GM12872 (cell line): ENCODE data around the gene GPC3.

Source experiments
- CTCF ChIP-seq: IDR thresholded peaks from 3 replicates; pipeline ENCODE4 v1.5.1; 2011; ENCODE audit warnings: low read depth, mild to moderate bottlenecking, low read length, moderate library complexity; ENCODE audit not compliant: insufficient read depth

Gene GPC3

GRCh38 chrX:133579631-133580030 is 405.8 kb downstream of the GPC3 start:
- TF ChIP-seq CTCF, result no peak

- TF ChIP-seq CTCF, result no peak
These were observed 408.5 kb downstream of the GPC3 start for GRCh38 chrX:133576876-133577275.

DNA sequence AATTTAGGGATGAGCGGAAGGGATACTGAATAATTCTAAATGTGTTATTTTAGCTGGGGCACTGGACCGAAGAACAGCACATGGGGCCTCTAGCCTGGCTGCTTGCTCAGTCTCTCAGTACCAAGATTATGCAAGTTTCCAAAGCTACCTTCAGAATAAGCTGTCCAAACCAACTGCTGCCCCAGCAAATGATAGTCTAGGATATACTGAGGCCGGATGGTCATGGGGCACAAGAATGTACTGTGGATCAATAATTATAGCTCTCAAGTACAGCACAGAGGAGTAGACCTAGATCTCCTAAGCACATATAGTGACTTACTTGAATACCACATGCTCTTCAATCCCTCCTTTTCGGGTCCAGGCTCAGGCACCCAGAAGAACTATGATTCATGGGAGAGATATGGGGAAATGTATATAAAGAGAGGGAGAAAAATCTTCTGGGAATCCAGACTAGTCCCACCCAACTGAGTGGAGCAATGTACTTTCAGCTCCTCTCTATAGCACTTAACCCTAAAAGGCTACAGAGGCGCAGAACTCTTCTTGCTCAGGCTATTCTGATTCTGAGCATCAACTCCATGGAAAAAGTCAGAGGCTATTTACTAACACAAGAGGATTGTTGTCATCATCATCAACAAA is 409.8 kb downstream of the GPC3 start:
- TF ChIP-seq CTCF, result no peak

DNA sequence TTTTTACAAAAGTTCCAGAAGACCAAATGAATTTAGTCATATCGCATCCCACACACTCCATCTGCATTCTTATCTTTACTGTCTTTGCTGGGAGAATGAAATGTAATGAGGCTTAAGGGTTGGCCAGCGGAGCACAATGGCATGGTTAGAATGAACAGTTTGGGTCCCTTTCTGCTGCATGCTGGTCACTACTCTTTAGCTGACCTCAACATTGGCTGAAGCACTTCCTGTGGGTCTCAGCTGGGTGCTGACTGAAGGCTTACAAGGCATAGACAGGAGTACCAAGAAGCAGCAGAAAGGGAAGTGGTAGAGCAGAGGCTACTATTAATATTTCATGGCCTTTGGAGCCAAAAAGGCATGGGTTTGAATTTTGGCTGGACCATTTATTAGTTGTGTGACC is 410.7 kb downstream of the GPC3 start:
- TF ChIP-seq CTCF, result no peak

DNA sequence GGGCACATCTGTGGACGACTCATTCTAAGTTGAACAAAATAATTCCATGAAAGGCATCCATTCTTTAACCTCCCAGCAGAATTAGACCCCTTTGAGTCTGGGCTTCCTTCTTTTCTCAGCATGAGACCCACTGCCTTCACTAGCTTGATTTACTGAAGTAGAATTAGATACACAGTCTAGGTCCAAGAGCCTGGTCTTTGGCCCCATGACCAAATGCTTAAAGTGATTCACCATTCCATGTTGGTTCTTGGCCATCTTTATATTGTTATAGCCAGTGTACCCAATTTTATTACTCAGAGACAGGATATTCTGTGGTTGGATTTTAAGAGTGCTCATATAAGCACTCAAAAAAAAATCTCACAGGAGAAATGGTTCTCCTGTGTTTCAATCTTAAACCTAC is 414.8 kb downstream of the GPC3 start:
- no peak for TF ChIP-seq CTCF

DNA sequence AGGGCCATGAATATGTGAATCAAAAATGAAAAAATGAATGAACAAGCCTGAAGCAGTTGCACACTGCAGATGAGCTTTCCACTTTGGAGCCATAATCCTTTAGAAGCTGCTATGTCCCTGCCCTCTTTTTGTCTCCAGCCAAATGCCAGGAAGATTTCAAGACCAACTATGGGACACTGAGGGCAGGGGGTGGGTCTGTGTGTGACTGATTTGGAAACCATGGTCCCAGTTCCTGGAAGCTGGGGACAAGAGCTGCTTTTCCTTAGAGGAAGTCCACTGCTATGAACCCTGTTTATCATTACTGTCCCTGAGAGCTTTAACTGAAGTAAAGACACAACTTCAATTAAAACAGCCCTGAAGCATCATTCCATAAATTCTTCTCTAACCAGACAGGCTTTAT is 416.2 kb downstream of the GPC3 start:
- no peak for TF ChIP-seq CTCF

DNA sequence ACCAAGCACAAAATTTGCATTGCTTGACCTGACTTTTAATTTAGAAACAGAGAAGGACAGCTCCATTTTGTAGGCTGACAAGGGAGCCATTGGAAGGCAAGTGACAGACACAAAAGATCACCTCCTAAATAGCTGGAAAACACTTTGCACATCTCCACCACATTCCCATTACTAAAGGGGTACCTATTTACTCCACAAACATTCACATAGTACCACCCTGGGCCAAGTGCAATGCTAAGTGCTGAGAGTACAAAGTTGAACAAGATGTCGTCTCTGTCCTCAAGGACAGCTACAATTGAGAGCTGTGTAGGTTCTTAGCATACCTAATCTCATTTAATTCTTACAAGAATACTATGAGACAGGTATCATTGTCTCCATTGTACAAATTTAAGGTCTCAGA is 417.3 kb downstream of the GPC3 start:
- TF ChIP-seq CTCF, result no peak
